Omental fat pad (tissue), 4 donors: ENCODE measurements around the gene THAP7. TPM values are rescaled to one million over a fixed set of nuclear protein-coding genes. Genes with fewer than 3 reads are reported as not detected.
"Not testable (repeated sequence)": the region's sequence is repeated elsewhere in the genome, so short reads cannot be mapped to it uniquely, and the experiment has no call there.

Experiments used
- ATAC-seq: fragments of 150-250 bp; one replicate; pipeline ENCODE4 v1.9.1; 2016; ENCODE audit warnings: mild to moderate bottlenecking, moderate library complexity; ENCODE audit not compliant: low FRiP score
- DNase-seq: peaks from one replicate; pipeline ENCODE4 v3.0.0-alpha.2; 2019; ENCODE audit warnings: low spot score
- CTCF ChIP-seq, 3 donors: fragments of 450-650 bp; IDR thresholded peaks; one replicate each; pipeline ENCODE4 v1.5.1; 2016 to 2017; ENCODE audit warnings: antibody characterized with exemption in 3 of 3, mild to moderate bottlenecking in 3 of 3, moderate library complexity in 2 of 3
- total RNA-seq, 4 donors: library from RNA; depleted of rRNA; stranded (reverse); fragments of >200 nt; gene quantifications; one replicate each; pipeline ENCODE4 v1.1.0, GENCODE V29; 2016

The THAP7 gene
- total RNA-seq, 4 donors from 2014 or later = 27.4 to 34.2 (median 32.8) TPM

- no peak for TF ChIP-seq CTCF (IDR thresholded peaks at IDR 0.05)
- no peak for ATAC-seq
- DNase-seq = no peak
Observed at GRCh38 chr22:20974336-20974955, 27.5 kb downstream of the THAP7 start.

GRCh38 chr22:20973634-20974286, 28.2 kb downstream of the THAP7 start:
- TF ChIP-seq CTCF (IDR thresholded peaks at IDR 0.05) = no peak
- ATAC-seq (no peak), DNase-seq (no peak)

GRCh38 chr22:20972933-20973577, 28.9 kb downstream of the THAP7 start:
- no peak for TF ChIP-seq CTCF (IDR thresholded peaks at IDR 0.05)
- no peak for ATAC-seq
- no peak for DNase-seq

GRCh38 chr22:20972014-20972694, 29.8 kb downstream of the THAP7 start:
- ATAC-seq = not testable (repeated sequence)

GRCh38 chr22:20970939-20971657, 30.8 kb downstream of the THAP7 start:
- DNase-seq = no peak
- ATAC-seq = no peak
- no peak for TF ChIP-seq CTCF (IDR thresholded peaks at IDR 0.05)

More at GRCh38 chr22:20972014-20972694, 29.8 kb downstream of the THAP7 start:
- DNase-seq = not testable (repeated sequence)

GRCh38 chr22:20968281-20968977, 33.5 kb downstream of the THAP7 start:
- no peak for TF ChIP-seq CTCF (IDR thresholded peaks at IDR 0.05)
- no peak for DNase-seq
- no peak for ATAC-seq
